Measurements from ENCODE around the gene CHST7. TPM values are rescaled to one million over a fixed set of nuclear protein-coding genes. Genes with fewer than 3 reads are reported as not detected.
A peak's percentile ranks its signal among the peaks of the same experiment; 100 is the strongest.

The CHST7 gene
- total and polyA plus RNA-seq, 9 donors, result 5.9 to 144 (median 25.3) TPM

DNA sequence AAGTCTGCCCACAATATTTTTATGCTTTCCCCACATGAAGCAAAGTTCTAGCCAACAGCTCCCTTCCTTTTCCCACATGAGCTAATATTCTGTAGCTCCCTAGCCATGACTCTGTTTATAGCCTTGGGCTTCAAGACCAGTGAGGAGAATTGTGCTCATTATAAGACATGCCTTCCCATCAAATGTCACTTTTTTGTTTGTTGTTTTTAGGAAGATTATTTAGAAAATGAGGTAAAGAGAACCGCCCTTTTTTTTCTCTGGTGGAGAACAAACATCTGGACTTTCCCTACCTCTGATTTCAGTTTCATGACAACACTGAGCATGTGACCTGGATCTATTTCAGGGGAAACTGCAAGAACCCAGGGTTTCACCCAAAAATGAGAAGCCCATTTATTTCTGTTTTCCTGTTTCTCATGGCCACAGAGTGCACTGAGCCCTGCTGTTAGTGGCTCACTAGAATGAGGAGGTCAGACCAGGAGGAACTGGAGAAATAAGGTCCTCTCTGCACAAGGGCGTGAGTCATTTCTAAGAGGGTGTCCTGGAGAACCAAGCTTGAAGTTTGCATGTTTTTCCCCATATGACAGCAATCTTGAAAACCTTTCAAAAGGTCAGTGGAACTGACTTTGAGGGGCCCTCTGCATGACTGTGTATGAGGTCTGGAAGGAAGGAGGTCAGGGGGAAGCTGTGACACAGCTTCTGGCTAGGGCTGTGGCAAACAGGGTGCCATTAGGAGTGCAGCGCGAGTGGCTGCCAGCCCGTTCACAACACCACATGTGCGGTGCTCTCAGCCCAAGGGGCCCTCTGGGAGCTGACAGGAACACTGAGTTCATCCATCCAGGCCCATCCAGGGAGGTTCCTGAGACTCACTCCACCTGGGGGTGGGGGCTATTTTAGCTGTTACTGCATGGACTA is 55.2 kb downstream of the CHST7 start:
- intact Hi-C loops (cut with DNase I), result no loop called here
- peak; percentile 41 to 64 (median 50) for DNase-seq
- no peak overlapping the region for H3K4me3 ChIP-seq
- H3K36me3 ChIP-seq, result no peaks in the 10 kb centered on the region
- 32 to 48% (median 39%) methylated on average over 6 of the region's 6 CpGs for WGBS, 3 donors
- H3K9me3 ChIP-seq, result no peaks in the 10 kb centered on the region
- no peaks in the 10 kb centered on the region for H3K27me3 ChIP-seq
- no peak for TF ChIP-seq POLR2A (IDR thresholded peaks at IDR 0.05)
- no peak for TF ChIP-seq EP300 (IDR thresholded peaks at IDR 0.05)
- TF ChIP-seq, protein P1, sequence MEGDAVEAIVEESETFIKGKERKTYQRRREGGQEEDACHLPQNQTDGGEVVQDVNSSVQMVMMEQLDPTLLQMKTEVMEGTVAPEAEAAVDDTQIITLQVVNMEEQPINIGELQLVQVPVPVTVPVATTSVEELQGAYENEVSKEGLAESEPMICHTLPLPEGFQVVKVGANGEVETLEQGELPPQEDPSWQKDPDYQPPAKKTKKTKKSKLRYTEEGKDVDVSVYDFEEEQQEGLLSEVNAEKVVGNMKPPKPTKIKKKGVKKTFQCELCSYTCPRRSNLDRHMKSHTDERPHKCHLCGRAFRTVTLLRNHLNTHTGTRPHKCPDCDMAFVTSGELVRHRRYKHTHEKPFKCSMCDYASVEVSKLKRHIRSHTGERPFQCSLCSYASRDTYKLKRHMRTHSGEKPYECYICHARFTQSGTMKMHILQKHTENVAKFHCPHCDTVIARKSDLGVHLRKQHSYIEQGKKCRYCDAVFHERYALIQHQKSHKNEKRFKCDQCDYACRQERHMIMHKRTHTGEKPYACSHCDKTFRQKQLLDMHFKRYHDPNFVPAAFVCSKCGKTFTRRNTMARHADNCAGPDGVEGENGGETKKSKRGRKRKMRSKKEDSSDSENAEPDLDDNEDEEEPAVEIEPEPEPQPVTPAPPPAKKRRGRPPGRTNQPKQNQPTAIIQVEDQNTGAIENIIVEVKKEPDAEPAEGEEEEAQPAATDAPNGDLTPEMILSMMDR (IDR thresholded peaks at IDR 0.05), result no peak
- H3K27ac ChIP-seq, result peak overlapping the region; percentile 45 to 50
- H3K4me1 ChIP-seq (ENCODE audit: insufficient read depth), result peaks cover 11% of the 10 kb centered on the region

DNA sequence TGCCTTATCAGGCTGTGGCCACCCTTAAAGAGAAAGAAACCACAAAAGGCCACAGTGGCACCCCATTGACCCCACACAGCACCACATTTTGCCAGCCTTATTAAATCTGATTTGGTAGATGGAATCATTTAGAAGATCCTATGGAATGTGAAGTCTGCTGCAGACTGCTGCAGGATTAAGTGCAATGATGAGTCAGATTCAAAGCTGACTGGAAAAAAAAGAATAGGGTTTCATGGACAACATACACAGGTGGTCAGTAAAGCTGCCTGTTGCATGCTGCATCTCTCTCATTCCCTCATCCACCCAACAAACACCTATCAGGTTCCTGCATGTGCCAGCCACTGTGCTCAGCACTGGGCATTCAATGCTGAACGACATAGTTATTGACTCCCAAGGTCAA is 56.6 kb downstream of the CHST7 start:
- 19 to 31% (median 22%) methylated on average over 1 of the region's 1 CpG for WGBS, 3 donors
- DNase-seq, result no peak
- Histone ChIP-seq H3K27me3 (no peaks in the 10 kb centered on the region), H3K27ac (no peak overlapping the region), H3K4me1 (ENCODE audit: insufficient read depth) (peaks cover 11% of the 10 kb centered on the region), H3K9me3 (no peaks in the 10 kb centered on the region), H3K4me3 (no peak overlapping the region), H3K36me3 (no peaks in the 10 kb centered on the region)
- intact Hi-C loops (cut with DNase I), result loop anchor here in 1 of 4 donors (10.0 kb wide), 1 partner anchor 55 kb away; the partner anchor contains the start of gene CHST7
- TF ChIP-seq EP300 (IDR thresholded peaks at IDR 0.05), result no peak
- TF ChIP-seq, protein P1 (IDR thresholded peaks at IDR 0.05), result no peak
- no peak for TF ChIP-seq POLR2A (IDR thresholded peaks at IDR 0.05)

DNA sequence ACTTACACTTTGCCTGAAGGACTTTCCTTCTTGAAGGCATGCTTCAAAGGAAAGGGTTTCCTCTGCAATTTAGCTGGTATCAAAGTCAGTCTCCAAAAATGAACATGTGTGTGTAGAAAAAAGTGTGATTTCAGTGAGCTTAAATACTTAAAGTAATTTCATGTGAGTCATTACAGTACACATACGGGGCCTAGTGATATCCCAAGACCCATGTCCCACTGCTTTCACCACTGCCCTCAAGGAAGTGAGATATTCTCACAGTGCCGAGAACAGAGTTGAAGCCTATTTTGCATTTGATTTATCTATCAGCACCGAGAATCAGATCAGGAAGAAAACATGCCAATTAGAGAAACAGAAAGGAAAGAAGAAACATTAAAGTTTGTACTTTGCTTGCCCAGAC is 61.0 kb downstream of the CHST7 start:
- intact Hi-C loops (cut with DNase I), result loop anchor here in 1 of 4 donors (10.0 kb wide), 1 partner anchor 60 kb away; the partner anchor contains the start of gene CHST7
- peaks cover 1% of the 10 kb centered on the region for H3K4me1 ChIP-seq (ENCODE audit: insufficient read depth)
- WGBS, 3 donors, result 38 to 48% (median 43%) methylated on average over 3 of the region's 3 CpGs
- H3K27ac ChIP-seq, result no peak overlapping the region
- no peak for DNase-seq
- TF ChIP-seq EP300 (IDR thresholded peaks at IDR 0.05) (no peak), POLR2A (IDR thresholded peaks at IDR 0.05) (no peak)
- TF ChIP-seq, protein P1 (IDR thresholded peaks at IDR 0.05), result no peak
- H3K9me3 ChIP-seq, result no peaks in the 10 kb centered on the region
- H3K27me3 ChIP-seq, result no peaks in the 10 kb centered on the region
- no peaks in the 10 kb centered on the region for H3K36me3 ChIP-seq
- no peak overlapping the region for H3K4me3 ChIP-seq

DNA sequence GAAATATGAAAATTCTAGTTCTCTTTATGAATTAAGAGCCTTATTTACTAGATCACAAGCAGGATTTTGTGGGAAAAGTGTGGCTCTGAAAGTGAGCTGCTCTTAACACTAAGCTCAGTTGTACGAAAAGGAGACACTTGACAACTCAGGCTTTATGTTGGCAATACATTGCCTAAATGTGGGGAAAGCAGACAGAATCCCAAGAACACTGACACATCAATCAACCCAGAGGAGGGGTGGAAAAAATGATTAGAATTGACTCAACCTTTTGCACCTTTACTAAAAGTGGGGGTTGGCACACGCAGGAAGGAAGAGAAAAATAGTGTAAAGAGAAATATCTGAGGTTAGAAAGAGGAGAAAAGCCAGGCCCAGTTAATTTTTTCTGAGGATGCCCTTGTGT is 61.6 kb downstream of the CHST7 start:
- Histone ChIP-seq H3K27ac (no peak overlapping the region), H3K36me3 (no peaks in the 10 kb centered on the region), H3K27me3 (no peaks in the 10 kb centered on the region), H3K4me3 (no peak overlapping the region), H3K4me1 (ENCODE audit: insufficient read depth) (peaks cover 1% of the 10 kb centered on the region), H3K9me3 (no peaks in the 10 kb centered on the region)
- 56 to 68% (median 66%) methylated on average over 2 of the region's 2 CpGs for WGBS, 3 donors
- TF ChIP-seq, protein P1 (IDR thresholded peaks at IDR 0.05), result no peak
- TF ChIP-seq POLR2A (IDR thresholded peaks at IDR 0.05), result no peak
- no peak for TF ChIP-seq EP300 (IDR thresholded peaks at IDR 0.05)
- no peak for DNase-seq
- intact Hi-C loops (cut with DNase I), result loop anchor here in 1 of 4 donors (10.0 kb wide), 1 partner anchor 60 kb away; the partner anchor contains the start of gene CHST7

Measured in ovary (tissue), 9 donors.